ENCODE data around the gene WDFY1. TPM values are rescaled to one million over a fixed set of nuclear protein-coding genes. Genes with fewer than 3 reads are reported as not detected.

Gene WDFY1
- total and polyA plus RNA-seq, 9 of the 15 experiments (the other 6 are each of a cell fraction or from before 2014, with no cell fraction given) = 5.4 to 27.6 (median 17.5) TPM

GRCh38 chr2:223957092-223957851 is 12.1 kb upstream of the WDFY1 start, which contains the start of gene MRPL44 (continued):
- no peak for TF ChIP-seq ZNF318 (IDR thresholded peaks at IDR 0.05; ENCODE audit: borderline replicate concordance in 1 of 2, low read depth in 1 of 2)
- no peak for TF ChIP-seq SMC3 (conservative IDR thresholded peaks at IDR 0.05; ENCODE audit: insufficient read depth, low read depth, low read length)
- peak in 1 of 2 experiments; percentile 24 for TF ChIP-seq E2F6 (IDR thresholded peaks at IDR 0.05; ENCODE audit: borderline replicate concordance in 1 of 2, extremely low read depth in 1 of 2, insufficient read depth in 1 of 2, insufficient read length in 1 of 2, low read depth in 1 of 2, low read length in 1 of 2, poor library complexity in 1 of 2, severe bottlenecking in 1 of 2)
- TF ChIP-seq KAT8 (IDR thresholded peaks at IDR 0.05; ENCODE audit: low read depth) = no peak
- peak; percentile 66; the same call in 1 of the 2 replicates for TF ChIP-seq ZBTB7A (IDR thresholded peaks at IDR 0.05; ENCODE audit: borderline replicate concordance, control insufficient read depth, low read depth, low read length)
- peak; percentile 97 for TF ChIP-seq ZEB2 (IDR thresholded peaks at IDR 0.05)
- no peak for TF ChIP-seq PHTF2 (CRISPR knock-in tag; IDR thresholded peaks at IDR 0.05)
- TF ChIP-seq POU5F1 (IDR thresholded peaks at IDR 0.05; ENCODE audit: borderline replicate concordance, low read depth, low read length, partially characterized antibody) = peak; percentile 34
- no peak for TF ChIP-seq JUNB (CRISPR knock-in tag; conservative IDR thresholded peaks at IDR 0.05)
- TF ChIP-seq KLF6 (CRISPR knock-in tag; IDR thresholded peaks at IDR 0.05; ENCODE audit: borderline replicate concordance) = no peak; the same call in 1 of the 2 replicates
- no peak for TF ChIP-seq CTCF (IDR thresholded peaks at IDR 0.05 in 2 of 3, conservative IDR thresholded peaks at IDR 0.05 in 1 of 3; ENCODE audit: insufficient read depth in 2 of 3, low read depth in 1 of 3, low read length in 3 of 3)
- TF ChIP-seq ZNF766 (CRISPR knock-in tag; conservative IDR thresholded peaks at IDR 0.05) = peak; percentile 51
- TF ChIP-seq NELFE (IDR thresholded peaks at IDR 0.05; ENCODE audit: insufficient read depth, insufficient read length) = no peak
- no peak for TF ChIP-seq NCOA2 (IDR thresholded peaks at IDR 0.05; ENCODE audit: partially characterized antibody in 2 of 2)
- TF ChIP-seq SRSF1 (IDR thresholded peaks at IDR 0.05; ENCODE audit: low read depth, low read length) = no peak

Data from K562 (cell line).